Stimulated activated CD8-positive, alpha-beta memory T cell treated with anti-CD3 and anti-CD28 coated beads, Interleukin-4, amount 100 ng/mL, for 48 hours (primary cell): ENCODE measurements around the gene RPS6KL1.
A peak's percentile ranks its signal among the peaks of the same experiment; 100 is the strongest.

Source experiments
- DNase-seq: peaks from one replicate; pipeline ENCODE4 v3.0.0-alpha.2; 2020

RPS6KL1 gene

GRCh38 chr14:74922752-74923401 lies at the start of gene RPS6KL1:
TSS of gene RPS6KL1 (minus strand) at chr14:74923260. CDS start at chr14:74921541, 1,719 bp downstream.
- peak; percentile 81 for DNase-seq

GRCh38 chr14:74968811-74969210 lies 45.8 kb upstream of the RPS6KL1 start:
- DNase-seq: no peak

- no peak for DNase-seq
Observed at GRCh38 chr14:74965486-74966153, 42.6 kb upstream of the RPS6KL1 start.

GRCh38 chr14:74964787-74965485 lies 41.9 kb upstream of the RPS6KL1 start:
- no peak for DNase-seq

GRCh38 chr14:74963705-74964271 lies 40.7 kb upstream of the RPS6KL1 start:
- DNase-seq: no peak

GRCh38 chr14:74963178-74963704 lies 40.2 kb upstream of the RPS6KL1 start:
- DNase-seq: no peak

- no peak for DNase-seq
Observed at GRCh38 chr14:74962493-74962892, 39.4 kb upstream of the RPS6KL1 start.

GRCh38 chr14:74962046-74962445 lies 39.0 kb upstream of the RPS6KL1 start:
- DNase-seq: no peak

GRCh38 chr14:74961238-74961911 lies 38.3 kb upstream of the RPS6KL1 start:
- DNase-seq: no peak

GRCh38 chr14:74960736-74961135 lies 37.7 kb upstream of the RPS6KL1 start:
- DNase-seq: no peak

- no peak for DNase-seq
Observed at GRCh38 chr14:74959596-74960180, 36.6 kb upstream of the RPS6KL1 start.

- no peak for DNase-seq
Observed at GRCh38 chr14:74956280-74957072, 33.4 kb upstream of the RPS6KL1 start.

- DNase-seq: no peak
Observed at GRCh38 chr14:74956027-74956279, 32.9 kb upstream of the RPS6KL1 start.

- peak; percentile 56 for DNase-seq
Observed at GRCh38 chr14:74955229-74956026, 32.4 kb upstream of the RPS6KL1 start, which contains the start of gene PGF. TSS of gene PGF (minus strand) at chr14:74955597. CDS start at chr14:74955242, 355 bp downstream.

- DNase-seq: no peak
Observed at GRCh38 chr14:74954947-74955228, 31.8 kb upstream of the RPS6KL1 start.

- no peak for DNase-seq
Observed at GRCh38 chr14:74954232-74954946, 31.3 kb upstream of the RPS6KL1 start.

GRCh38 chr14:74953686-74954085 lies 30.6 kb upstream of the RPS6KL1 start:
- no peak for DNase-seq

- DNase-seq: no peak
Observed at GRCh38 chr14:74952697-74953484, 29.8 kb upstream of the RPS6KL1 start.

- no peak for DNase-seq
Observed at GRCh38 chr14:74952180-74952665, 29.2 kb upstream of the RPS6KL1 start.
